Brain microvascular endothelial cell (primary cell): ENCODE results near the gene ABCC6.
"Not testable (repeated sequence)": the region's sequence is repeated elsewhere in the genome, so short reads cannot be mapped to it uniquely, and the experiment has no call there.

Experiments
- DNase-seq: peaks from one replicate; pipeline ENCODE4 v3.0.0-alpha.2; 2020
- H3K27ac ChIP-seq: fragments of 250-450 bp; sonication (Bioruptor Pico); 2 replicates; pipeline ENCODE4 v1.5.1; 2020; ENCODE audit warnings: mild to moderate bottlenecking, moderate library complexity
- H3K27me3 ChIP-seq: fragments of 250-450 bp; sonication (Bioruptor Pico); replicated peaks from 2 replicates; pipeline ENCODE4 v1.5.1; 2020; ENCODE audit warnings: mild to moderate bottlenecking
- H3K36me3 ChIP-seq: fragments of 250-450 bp; sonication (Bioruptor Pico); replicated peaks from 2 replicates; pipeline ENCODE4 v1.5.1; 2020; ENCODE audit warnings: mild to moderate bottlenecking
- H3K4me3 ChIP-seq: 2 replicates; pipeline ENCODE4 v1.5.1; 2011; ENCODE audit warnings: low read depth, mild to moderate bottlenecking, control low read depth, low read length, moderate library complexity
- in situ Hi-C: cut with HindIII; loops from 2 replicates; pipeline ENCODE4 v1.10.0; 2017; ENCODE audit warnings: low sequenced_read_pairs, low pct_ligation_motif_present
- TF ChIP-seq, protein P1 (sequence below): IDR thresholded peaks from 2 replicates; pipeline ENCODE4 v1.5.1; 2011; ENCODE audit warnings: low read depth, mild to moderate bottlenecking, moderate library complexity, low read length, control low read depth, inconsistent platforms; ENCODE audit errors: missing control alignments

ABCC6 gene

DNA sequence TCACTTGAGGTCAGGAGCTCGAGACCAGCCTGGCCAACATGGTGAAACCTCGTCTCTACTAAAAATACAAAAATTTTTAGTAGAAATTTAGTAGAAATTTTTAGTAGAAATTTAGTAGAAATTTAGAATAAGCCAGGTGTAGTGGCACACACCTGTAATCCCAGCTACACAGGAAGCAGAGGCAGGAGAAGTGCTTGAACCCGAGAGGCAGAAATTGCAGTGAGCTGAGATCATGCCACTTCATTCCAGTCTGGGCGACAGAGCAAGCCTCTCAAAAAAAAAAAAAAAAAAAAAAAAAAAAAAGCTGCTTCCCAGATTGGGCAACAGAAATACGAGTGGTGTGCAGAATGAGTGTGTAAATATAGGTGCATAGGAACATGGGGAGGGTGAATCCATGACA, 4.5 kb downstream of the ABCC6 start:
- H3K4me3 ChIP-seq, DNase-seq, H3K27ac ChIP-seq, in situ Hi-C loops, H3K27me3 ChIP-seq, H3K36me3 ChIP-seq: not testable (repeated sequence)

DNA sequence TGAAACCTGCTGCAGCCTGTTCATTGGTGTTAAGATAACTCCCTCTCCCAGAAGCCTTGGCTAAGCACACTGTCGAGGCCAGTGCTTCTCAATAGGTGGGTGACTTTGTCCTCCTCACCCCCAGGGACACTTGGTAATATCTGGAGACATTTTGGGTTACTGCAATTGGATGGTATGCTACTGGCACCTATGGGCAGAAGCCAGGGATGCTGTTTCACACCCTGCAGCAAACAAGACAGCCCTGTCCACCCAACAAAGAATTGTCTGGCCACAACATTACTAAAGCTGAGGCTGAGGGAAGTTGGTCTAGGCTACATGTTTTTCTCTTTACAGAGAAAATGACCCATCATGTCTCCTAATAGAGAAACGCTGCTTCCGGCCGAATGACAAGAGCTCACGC, 4.9 kb downstream of the ABCC6 start:
- H3K27ac ChIP-seq, H3K27me3 ChIP-seq, in situ Hi-C loops, DNase-seq, H3K36me3 ChIP-seq, H3K4me3 ChIP-seq: not testable (repeated sequence)

DNA sequence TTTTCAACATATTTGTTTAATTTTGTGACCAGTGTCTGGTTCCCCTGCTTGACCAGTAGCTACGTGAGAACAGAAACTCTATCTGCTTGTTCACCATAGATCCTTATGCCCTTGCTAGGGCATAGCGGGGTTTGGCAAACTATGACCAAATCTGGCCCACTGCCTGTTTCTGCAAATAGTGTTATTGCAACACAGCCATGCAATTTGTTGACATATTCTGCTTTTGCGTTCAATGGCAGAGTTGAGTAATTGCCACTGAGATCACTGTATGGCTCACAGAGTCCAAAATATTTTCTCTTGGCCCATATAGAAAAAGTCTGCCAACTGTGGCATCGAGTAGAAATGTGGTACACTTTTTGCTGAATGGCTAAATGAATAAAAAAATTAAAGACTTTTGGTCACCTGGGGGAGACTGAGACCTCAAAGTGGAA, 9.4 kb downstream of the ABCC6 start:
- H3K36me3 ChIP-seq, H3K4me3 ChIP-seq, H3K27ac ChIP-seq, H3K27me3 ChIP-seq, in situ Hi-C loops, DNase-seq: not testable (repeated sequence)

DNA sequence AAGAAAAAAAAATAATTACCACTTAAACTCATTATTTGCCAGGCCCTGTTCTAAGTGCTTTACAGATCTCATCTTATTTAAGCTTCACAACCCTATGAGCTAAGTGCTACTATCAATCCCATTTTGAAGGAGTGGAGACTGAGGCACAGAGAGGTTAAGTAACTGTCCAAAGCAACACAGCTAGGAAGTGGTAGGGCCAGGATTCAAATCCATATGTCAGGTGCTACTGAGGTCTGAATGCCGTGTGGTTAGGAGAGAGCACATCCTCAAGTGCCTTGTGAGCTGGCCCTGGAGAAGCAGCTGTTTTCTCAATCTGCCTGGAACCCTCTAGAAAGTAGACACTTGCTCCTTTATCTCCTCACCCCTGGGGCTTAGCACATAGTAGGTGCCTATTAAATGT, 11.9 kb downstream of the ABCC6 start:
- DNase-seq, in situ Hi-C loops: not testable (repeated sequence)

GRCh38 chr16:16208461-16208860, 14.8 kb downstream of the ABCC6 start:
- H3K27me3 ChIP-seq, H3K4me3 ChIP-seq, H3K27ac ChIP-seq, DNase-seq, in situ Hi-C loops, H3K36me3 ChIP-seq: not testable (repeated sequence)

More for the DNA sequence above, 11.9 kb downstream of the ABCC6 start:
- H3K36me3 ChIP-seq, H3K27me3 ChIP-seq, H3K4me3 ChIP-seq, H3K27ac ChIP-seq: not testable (repeated sequence)

DNA sequence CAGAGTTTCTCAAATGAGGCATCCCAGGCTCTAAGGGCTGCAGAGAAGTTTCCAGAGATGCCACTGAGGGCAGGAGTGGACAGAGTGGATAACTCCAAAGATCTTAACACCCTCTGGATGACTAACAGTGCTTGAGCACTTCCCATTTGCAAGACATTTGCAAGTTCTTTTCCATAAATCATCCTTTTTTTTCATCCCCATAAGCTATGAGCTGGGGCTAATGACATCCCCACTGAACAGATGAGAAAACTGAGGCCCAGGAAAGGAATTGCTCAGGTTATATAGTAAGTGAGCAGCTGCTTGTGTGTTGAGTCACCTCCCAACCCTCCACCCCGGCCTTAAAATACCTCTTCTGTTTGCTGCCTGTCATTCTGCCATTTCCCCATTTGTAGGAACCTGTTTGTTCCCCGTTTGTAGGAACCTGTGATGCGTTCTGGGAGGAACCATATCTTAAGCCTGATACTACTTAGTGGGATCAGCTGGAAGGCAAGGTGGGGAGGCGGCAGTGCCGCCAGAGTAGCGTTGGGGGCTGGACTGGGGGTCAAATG, 15.4 kb downstream of the ABCC6 start:
- in situ Hi-C loops, H3K27ac ChIP-seq, DNase-seq, H3K27me3 ChIP-seq, H3K4me3 ChIP-seq, H3K36me3 ChIP-seq: not testable (repeated sequence)

- H3K27ac ChIP-seq, H3K4me3 ChIP-seq, H3K36me3 ChIP-seq, H3K27me3 ChIP-seq, DNase-seq, in situ Hi-C loops: not testable (repeated sequence)
Measured at GRCh38 chr16:16207097-16207786, 16.1 kb downstream of the ABCC6 start.

DNA sequence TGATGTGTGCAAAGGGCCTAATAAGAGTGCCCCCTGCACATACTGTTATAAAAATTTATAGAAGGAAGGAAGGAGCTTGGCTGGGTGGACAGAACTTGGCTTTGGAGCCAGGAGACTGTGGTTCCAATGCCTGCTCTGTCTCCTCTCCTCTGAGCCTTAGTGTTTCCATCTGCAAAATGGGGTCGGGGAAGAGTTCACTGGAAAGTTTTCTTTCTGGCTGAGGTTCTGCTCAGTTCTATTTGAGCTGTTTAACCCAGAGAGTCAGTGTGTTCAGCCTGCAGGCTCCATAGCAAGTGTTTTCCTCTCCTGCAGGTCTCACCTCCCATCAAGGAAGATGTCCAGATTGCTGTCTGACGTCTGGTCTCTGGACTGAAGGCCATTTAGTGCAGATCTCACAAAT, 17.4 kb downstream of the ABCC6 start:
- DNase-seq, H3K4me3 ChIP-seq, H3K36me3 ChIP-seq, H3K27ac ChIP-seq, in situ Hi-C loops, H3K27me3 ChIP-seq: not testable (repeated sequence)

- H3K4me3 ChIP-seq, DNase-seq, in situ Hi-C loops, H3K27me3 ChIP-seq, H3K36me3 ChIP-seq, H3K27ac ChIP-seq: not testable (repeated sequence)
Measured at GRCh38 chr16:16204552-16204951, 18.7 kb downstream of the ABCC6 start.

DNA sequence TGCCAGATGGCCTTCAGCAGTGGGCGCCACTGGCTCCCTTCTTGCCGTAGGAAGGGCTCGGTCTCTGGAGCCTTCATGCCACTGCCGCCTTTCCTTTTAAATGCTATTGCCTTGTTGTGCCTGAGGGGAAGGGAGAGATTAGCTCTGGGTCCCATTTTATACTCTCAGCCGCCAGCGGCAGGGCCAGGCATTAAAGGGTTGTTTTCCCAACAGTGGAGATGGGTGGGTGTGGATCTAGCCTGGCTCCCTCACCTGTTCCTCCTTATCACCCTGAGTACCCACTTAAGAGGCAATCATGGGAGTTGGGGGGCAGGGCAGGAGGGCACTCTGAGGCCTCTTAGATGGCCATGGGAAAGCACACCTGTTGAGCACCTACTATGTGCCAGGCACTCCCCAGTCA, 19.8 kb downstream of the ABCC6 start:
- H3K27ac ChIP-seq, H3K4me3 ChIP-seq, H3K36me3 ChIP-seq, in situ Hi-C loops, DNase-seq, H3K27me3 ChIP-seq: not testable (repeated sequence)

DNA sequence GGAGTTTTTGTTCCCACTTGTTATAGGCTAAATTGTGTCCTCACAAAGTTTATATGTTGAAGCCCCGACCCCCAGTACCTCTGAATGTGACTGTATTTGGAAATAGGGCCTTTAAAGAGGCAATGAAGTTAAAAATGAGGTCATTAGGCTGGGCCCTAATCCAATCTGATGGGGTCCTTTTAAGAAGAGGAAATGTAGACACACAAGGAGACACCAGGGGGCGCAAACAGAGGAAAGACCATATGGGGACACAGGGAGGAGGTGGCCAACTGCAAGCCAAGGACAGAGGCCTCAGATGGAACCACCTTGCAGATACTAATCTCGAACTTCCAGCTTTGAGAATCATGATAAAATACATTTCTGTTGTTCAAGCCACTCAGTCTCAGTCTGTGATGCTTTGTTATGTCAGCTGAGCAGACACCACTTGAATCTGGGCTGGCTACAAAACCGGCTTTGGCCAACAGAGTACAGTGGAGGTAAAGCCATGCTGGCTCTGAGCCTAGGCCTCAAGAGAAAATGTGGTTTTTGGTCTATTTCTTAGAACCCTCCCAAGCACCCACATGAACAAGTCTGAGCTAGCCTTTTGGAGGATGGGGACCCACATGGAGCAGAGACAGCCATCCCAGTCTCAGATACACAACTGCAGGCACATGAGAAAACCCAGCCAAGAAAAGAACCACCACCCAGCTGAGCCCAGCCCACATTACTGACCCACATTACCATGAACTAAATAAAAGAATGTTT, 20.7 kb downstream of the ABCC6 start:
- H3K4me3 ChIP-seq, in situ Hi-C loops, H3K36me3 ChIP-seq, H3K27ac ChIP-seq, H3K27me3 ChIP-seq: not testable (repeated sequence)
- TF ChIP-seq, protein P1, sequence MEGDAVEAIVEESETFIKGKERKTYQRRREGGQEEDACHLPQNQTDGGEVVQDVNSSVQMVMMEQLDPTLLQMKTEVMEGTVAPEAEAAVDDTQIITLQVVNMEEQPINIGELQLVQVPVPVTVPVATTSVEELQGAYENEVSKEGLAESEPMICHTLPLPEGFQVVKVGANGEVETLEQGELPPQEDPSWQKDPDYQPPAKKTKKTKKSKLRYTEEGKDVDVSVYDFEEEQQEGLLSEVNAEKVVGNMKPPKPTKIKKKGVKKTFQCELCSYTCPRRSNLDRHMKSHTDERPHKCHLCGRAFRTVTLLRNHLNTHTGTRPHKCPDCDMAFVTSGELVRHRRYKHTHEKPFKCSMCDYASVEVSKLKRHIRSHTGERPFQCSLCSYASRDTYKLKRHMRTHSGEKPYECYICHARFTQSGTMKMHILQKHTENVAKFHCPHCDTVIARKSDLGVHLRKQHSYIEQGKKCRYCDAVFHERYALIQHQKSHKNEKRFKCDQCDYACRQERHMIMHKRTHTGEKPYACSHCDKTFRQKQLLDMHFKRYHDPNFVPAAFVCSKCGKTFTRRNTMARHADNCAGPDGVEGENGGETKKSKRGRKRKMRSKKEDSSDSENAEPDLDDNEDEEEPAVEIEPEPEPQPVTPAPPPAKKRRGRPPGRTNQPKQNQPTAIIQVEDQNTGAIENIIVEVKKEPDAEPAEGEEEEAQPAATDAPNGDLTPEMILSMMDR: peak; percentile 58
- peak; percentile 52 for DNase-seq

DNA sequence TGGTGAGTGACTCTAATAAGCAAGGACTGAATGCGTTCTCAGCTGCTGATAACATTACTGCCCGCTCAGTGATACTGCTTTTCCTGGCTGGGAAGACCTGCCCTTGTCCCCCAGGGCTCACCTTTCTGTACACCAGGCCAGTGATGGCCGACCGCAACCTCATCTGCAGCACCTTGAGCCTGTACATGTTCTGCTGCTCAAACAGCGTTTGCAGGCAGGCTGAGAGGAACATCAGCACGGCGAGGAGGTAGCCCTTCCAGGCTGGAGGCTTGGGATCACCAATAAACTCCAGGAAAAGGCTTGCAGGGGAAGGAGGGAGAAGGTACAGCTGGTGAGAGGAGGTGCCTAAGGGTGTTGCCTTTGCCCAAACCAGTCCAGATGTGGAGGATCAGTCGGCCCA, 21.4 kb downstream of the ABCC6 start:
- H3K27ac ChIP-seq, H3K4me3 ChIP-seq, H3K27me3 ChIP-seq, DNase-seq, H3K36me3 ChIP-seq, in situ Hi-C loops: not testable (repeated sequence)

DNA sequence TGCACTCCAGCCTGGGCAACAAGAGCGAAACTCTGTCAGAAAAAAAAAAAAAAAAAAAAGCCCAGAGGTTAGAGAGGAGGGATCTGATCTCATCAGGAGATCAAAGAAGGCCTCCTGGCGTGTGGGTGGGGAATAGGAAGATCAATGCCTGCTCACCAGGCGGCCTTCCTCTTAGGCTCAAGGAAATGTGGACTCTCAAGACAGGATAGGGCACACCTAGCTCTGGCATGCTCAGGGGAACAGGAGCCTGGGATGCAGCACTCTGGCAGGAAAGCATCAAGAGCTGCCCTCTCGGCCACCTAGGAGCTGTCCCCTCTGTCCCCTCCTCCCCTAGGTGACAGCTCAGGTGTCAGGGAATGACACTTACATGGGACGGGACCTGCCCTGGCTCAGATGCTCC, 22.9 kb downstream of the ABCC6 start:
- H3K27me3 ChIP-seq, H3K27ac ChIP-seq, in situ Hi-C loops, H3K36me3 ChIP-seq, DNase-seq, H3K4me3 ChIP-seq: not testable (repeated sequence)
